Right atrium auricular region (tissue), 2 donors: ENCODE measurements around the gene RAB11B. TPM values are rescaled to one million over a fixed set of nuclear protein-coding genes. Genes with fewer than 3 reads are reported as not detected.
"Not testable (repeated sequence)": the region's sequence is repeated elsewhere in the genome, so short reads cannot be mapped to it uniquely, and the experiment has no call there.

Experiments
- DNase-seq: peaks from one replicate; pipeline ENCODE4 v3.0.0-alpha.2; 2019; ENCODE audit warnings: low spot score
- H3K27ac ChIP-seq, 2 donors: fragments of 200-600 bp; sonication (generic); 1 replicate in 1 of 2; 2 replicates in 1 of 2; pipeline ENCODE4 v1.5.1; 2016 to 2019
- H3K27me3 ChIP-seq, 2 donors: fragments of 200-600 bp; sonication (generic); one replicate each; pipeline versions ENCODE4 v1.5.1 to v1.6.0; 2017 to 2019
- H3K36me3 ChIP-seq: fragments of 200-600 bp; sonication (generic); one replicate; pipeline ENCODE4 v1.5.1; 2016
- H3K4me1 ChIP-seq, 2 donors: fragments of 200-600 bp; sonication (generic); one replicate each; pipeline versions ENCODE4 v1.5.1 to v1.6.0; 2017 to 2019
- H3K4me3 ChIP-seq, 2 donors: fragments of 200-600 bp; sonication (generic); 1 replicate in 1 of 2; 2 replicates in 1 of 2; pipeline ENCODE4 v1.5.1; 2017 to 2019; ENCODE audit warnings: mild to moderate bottlenecking in 1 of 2, moderate library complexity in 1 of 2
- H3K9me3 ChIP-seq, 2 donors: fragments of 200-600 bp; sonication (generic); one replicate each; pipeline ENCODE4 v1.5.1; 2019
- CTCF ChIP-seq, 2 donors: fragments of 200-600 bp; sonication (generic); IDR thresholded peaks; one replicate each; pipeline ENCODE4 v1.5.1; 2019; ENCODE audit warnings: antibody characterized with exemption in 2 of 2
- total RNA-seq, 2 donors: library from RNA; depleted of rRNA; stranded (reverse); fragments of >200 nt; gene quantifications; one replicate each; pipeline ENCODE4 v1.1.0, GENCODE V29; 2016

The RAB11B gene
- total RNA-seq, 2 donors from 2014 or later: 51.0 to 66.0 TPM

- Histone ChIP-seq H3K27ac (no peak overlapping the region), H3K27me3 (no peaks in the 10 kb centered on the region), H3K4me3 (peak overlapping the region in 1 of 2 donors; percentile 24), H3K9me3 (peaks cover 0 to 6% of the 10 kb centered on the region in 2 donors), H3K36me3 (no peaks in the 10 kb centered on the region), H3K4me1 (peaks cover 0 to 30% of the 10 kb centered on the region in 2 donors)
- TF ChIP-seq CTCF (IDR thresholded peaks at IDR 0.05): no peak
- DNase-seq: no peak
Measured at GRCh38 chr19:8352134-8352827, 37.9 kb upstream of the RAB11B start.

- not testable (repeated sequence) for DNase-seq, H3K4me3 ChIP-seq, H3K36me3 ChIP-seq, H3K27ac ChIP-seq, H3K27me3 ChIP-seq, H3K9me3 ChIP-seq
- peaks cover 0 to 26% of the 10 kb centered on the region in 2 donors for H3K4me1 ChIP-seq
Measured at GRCh38 chr19:8352845-8353244, 37.3 kb upstream of the RAB11B start.

GRCh38 chr19:8355631-8356402 lies 34.3 kb upstream of the RAB11B start:
- H3K4me1 ChIP-seq: peaks cover 0 to 22% of the 10 kb centered on the region in 2 donors
- H3K36me3 ChIP-seq: no peaks in the 10 kb centered on the region
- no peak for TF ChIP-seq CTCF (IDR thresholded peaks at IDR 0.05)
- H3K4me3 ChIP-seq: no peak overlapping the region
- H3K27ac ChIP-seq: peak overlapping the region in 1 of 2 donors; percentile 38
- DNase-seq: peak; percentile 81
- no peaks in the 10 kb centered on the region for H3K27me3 ChIP-seq
- peaks cover 0 to 6% of the 10 kb centered on the region in 2 donors for H3K9me3 ChIP-seq

- H3K27me3 ChIP-seq: no peaks in the 10 kb centered on the region
- TF ChIP-seq CTCF (IDR thresholded peaks at IDR 0.05): no peak
- H3K4me1 ChIP-seq: peaks cover 0 to 30% of the 10 kb centered on the region in 2 donors
- no peak for DNase-seq
- no peaks in the 10 kb centered on the region for H3K36me3 ChIP-seq
- H3K27ac ChIP-seq: no peak overlapping the region
- peaks cover 0 to 6% of the 10 kb centered on the region in 2 donors for H3K9me3 ChIP-seq
- no peak overlapping the region for H3K4me3 ChIP-seq
Measured at GRCh38 chr19:8357007-8357521, 33.1 kb upstream of the RAB11B start.

GRCh38 chr19:8358948-8359347 lies 31.2 kb upstream of the RAB11B start:
- Histone ChIP-seq H3K36me3 (no peaks in the 10 kb centered on the region), H3K9me3 (peaks cover 0 to 6% of the 10 kb centered on the region in 2 donors), H3K4me1 (peaks cover 0 to 40% of the 10 kb centered on the region in 2 donors), H3K4me3 (no peak overlapping the region), H3K27me3 (no peaks in the 10 kb centered on the region), H3K27ac (no peak overlapping the region)
- TF ChIP-seq CTCF (IDR thresholded peaks at IDR 0.05): no peak
- no peak for DNase-seq

- Histone ChIP-seq H3K4me3 (no peak overlapping the region), H3K27me3 (no peaks in the 10 kb centered on the region), H3K36me3 (no peaks in the 10 kb centered on the region), H3K9me3 (peaks cover 0 to 6% of the 10 kb centered on the region in 2 donors), H3K27ac (no peak overlapping the region), H3K4me1 (peaks cover 0 to 42% of the 10 kb centered on the region in 2 donors)
- DNase-seq: no peak
- TF ChIP-seq CTCF (IDR thresholded peaks at IDR 0.05): no peak
Measured at GRCh38 chr19:8360196-8360595, 30.0 kb upstream of the RAB11B start.
